HL-60 (cell line): ENCODE results near the gene FAM53C.

Experiments
- POLR2AphosphoS5 ChIP-seq: IDR thresholded peaks from 2 replicates; pipeline ENCODE4 v1.6.1; 2012; ENCODE audit warnings: low read depth
- TF ChIP-seq, protein P1 (sequence below): IDR thresholded peaks from one replicate; pipeline ENCODE4 v1.5.1; 2011; ENCODE audit warnings: low read length, control low read depth, inconsistent platforms; ENCODE audit not compliant: insufficient read depth
- TF ChIP-seq, protein P2 (sequence below): IDR thresholded peaks from 2 replicates; pipeline ENCODE4 v1.6.1; 2012; ENCODE audit warnings: low read depth; ENCODE audit not compliant: insufficient replicate concordance

DNA sequence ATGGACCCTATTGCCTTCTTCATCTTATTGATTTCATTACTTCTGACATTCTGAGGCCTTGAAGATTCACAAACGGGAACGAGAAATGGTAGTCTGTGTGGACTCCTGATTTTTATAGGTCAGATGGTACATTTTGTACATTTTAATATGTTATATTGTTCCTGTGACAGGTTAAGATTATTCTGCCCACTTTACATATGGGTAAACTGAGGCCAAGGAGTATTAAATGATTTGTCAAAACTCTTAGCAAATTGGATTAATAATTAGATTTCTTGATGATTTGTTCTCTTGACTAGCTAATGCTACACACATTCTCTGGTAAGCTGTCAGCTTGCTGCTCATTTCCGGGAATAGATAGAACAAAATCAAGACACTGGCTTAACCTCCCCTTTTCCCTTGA is 1.9 kb downstream of the FAM53C start:
- TF ChIP-seq POLR2AphosphoS5, result no peak
- TF ChIP-seq, protein P1, sequence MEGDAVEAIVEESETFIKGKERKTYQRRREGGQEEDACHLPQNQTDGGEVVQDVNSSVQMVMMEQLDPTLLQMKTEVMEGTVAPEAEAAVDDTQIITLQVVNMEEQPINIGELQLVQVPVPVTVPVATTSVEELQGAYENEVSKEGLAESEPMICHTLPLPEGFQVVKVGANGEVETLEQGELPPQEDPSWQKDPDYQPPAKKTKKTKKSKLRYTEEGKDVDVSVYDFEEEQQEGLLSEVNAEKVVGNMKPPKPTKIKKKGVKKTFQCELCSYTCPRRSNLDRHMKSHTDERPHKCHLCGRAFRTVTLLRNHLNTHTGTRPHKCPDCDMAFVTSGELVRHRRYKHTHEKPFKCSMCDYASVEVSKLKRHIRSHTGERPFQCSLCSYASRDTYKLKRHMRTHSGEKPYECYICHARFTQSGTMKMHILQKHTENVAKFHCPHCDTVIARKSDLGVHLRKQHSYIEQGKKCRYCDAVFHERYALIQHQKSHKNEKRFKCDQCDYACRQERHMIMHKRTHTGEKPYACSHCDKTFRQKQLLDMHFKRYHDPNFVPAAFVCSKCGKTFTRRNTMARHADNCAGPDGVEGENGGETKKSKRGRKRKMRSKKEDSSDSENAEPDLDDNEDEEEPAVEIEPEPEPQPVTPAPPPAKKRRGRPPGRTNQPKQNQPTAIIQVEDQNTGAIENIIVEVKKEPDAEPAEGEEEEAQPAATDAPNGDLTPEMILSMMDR, result no peak
- TF ChIP-seq, protein P2, sequence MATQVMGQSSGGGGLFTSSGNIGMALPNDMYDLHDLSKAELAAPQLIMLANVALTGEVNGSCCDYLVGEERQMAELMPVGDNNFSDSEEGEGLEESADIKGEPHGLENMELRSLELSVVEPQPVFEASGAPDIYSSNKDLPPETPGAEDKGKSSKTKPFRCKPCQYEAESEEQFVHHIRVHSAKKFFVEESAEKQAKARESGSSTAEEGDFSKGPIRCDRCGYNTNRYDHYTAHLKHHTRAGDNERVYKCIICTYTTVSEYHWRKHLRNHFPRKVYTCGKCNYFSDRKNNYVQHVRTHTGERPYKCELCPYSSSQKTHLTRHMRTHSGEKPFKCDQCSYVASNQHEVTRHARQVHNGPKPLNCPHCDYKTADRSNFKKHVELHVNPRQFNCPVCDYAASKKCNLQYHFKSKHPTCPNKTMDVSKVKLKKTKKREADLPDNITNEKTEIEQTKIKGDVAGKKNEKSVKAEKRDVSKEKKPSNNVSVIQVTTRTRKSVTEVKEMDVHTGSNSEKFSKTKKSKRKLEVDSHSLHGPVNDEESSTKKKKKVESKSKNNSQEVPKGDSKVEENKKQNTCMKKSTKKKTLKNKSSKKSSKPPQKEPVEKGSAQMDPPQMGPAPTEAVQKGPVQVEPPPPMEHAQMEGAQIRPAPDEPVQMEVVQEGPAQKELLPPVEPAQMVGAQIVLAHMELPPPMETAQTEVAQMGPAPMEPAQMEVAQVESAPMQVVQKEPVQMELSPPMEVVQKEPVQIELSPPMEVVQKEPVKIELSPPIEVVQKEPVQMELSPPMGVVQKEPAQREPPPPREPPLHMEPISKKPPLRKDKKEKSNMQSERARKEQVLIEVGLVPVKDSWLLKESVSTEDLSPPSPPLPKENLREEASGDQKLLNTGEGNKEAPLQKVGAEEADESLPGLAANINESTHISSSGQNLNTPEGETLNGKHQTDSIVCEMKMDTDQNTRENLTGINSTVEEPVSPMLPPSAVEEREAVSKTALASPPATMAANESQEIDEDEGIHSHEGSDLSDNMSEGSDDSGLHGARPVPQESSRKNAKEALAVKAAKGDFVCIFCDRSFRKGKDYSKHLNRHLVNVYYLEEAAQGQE, result no peak
